ENCODE data around the gene SETD5. TPM values are rescaled to one million over a fixed set of nuclear protein-coding genes. Genes with fewer than 3 reads are reported as not detected.

SETD5 gene
- total and polyA plus RNA-seq, 2 donors (not counting 1 experiment from before 2014, with no cell fraction given), result 64.2 to 201 TPM

DNA sequence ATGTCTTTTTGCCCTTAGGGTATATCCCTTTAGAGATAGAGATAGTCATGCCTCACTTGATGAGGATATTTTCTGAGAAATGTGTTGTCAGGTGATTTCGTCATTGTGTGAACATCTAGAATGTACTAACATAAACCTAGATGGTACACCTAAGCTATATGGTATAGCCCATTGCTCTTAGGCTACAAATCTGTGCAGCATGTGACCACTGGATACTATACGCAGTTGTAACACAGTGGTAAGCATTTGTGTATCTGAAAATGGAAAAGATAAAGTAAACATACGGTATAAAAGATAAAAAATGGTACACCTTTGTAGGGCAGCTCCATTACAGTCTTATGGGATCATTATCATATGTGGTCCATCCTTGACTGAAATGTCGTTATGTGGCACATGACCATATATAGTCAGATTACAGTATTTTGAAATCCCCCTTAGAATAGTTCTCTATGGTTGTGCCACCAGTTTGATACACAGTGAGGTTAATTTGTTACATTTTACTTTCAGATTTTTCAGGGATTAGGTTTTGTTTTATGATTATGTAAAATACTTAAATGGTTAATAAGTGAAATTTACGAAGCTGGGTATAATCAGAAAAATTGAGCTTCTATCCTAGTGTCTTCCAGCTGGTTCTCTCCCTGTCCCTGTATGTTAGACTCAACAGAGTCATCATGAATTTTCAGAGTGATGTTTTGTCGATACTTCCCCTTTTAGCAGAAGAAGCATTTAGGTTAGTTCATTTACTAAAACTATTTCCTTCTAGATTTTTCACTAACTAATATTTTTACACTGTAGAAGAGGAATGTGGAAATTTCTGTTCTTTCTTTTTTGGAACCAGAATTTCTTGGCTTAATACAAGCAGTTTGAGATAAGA, 12.8 kb downstream of the SETD5 start:
- peak; percentile 60 for ATAC-seq (ENCODE audit: low read depth)
- H3K9me3 Mint-ChIP-seq (ENCODE audit: insufficient read depth), result peaks cover 2% of the 10 kb centered on the region
- peak; percentile 51 for DNase-seq

More for the DNA sequence above, 12.8 kb downstream of the SETD5 start:
- peak overlapping the region; percentile 25 to 76 for H3K27ac ChIP-seq (ENCODE audit: low read length in 2 of 2)
- no peaks in the 10 kb centered on the region for H3K27me3 ChIP-seq (replicated peaks in 1 of 4; ENCODE audit: control extremely low read depth in 1 of 4, control insufficient read depth in 3 of 4, insufficient read depth in 4 of 4, low read length in 3 of 4)
- peaks cover 0 to 5% of the 10 kb centered on the region in 2 experiments for H3K36me3 ChIP-seq (replicated peaks in 1 of 2; ENCODE audit: control extremely low read depth in 1 of 2, control insufficient read depth in 1 of 2, extremely low read depth in 1 of 2, insufficient read depth in 2 of 2, low read length in 1 of 2)
- WGBS (ENCODE audit: insufficient coverage), result no CpG with 5 or more reads among the region's 6 CpGs
- H4K20me1 ChIP-seq (ENCODE audit: control insufficient read depth, insufficient read depth, low read length, poor library complexity, severe bottlenecking), result peaks cover 59% of the 10 kb centered on the region
- peaks cover 0 to 3% (median 0%) of the 10 kb centered on the region in 3 donors for H3K9me3 ChIP-seq (ENCODE audit: control extremely low read depth in 1 of 3, control insufficient read depth in 2 of 3, insufficient read depth in 1 of 3, low read length in 2 of 3)
- no peak overlapping the region for H3K4me3 Mint-ChIP-seq
- CTCF ChIA-PET, result interaction anchor here (0.7 to 1.6 kb wide), 3 partner anchors 14 to 57 kb away, joined by 3 to 6 read pairs (median 5); no protein-coding TSS in a partner anchor
- intact Hi-C loops (cut with micrococcal nuclease), result no loop called here
- H3K27ac Mint-ChIP-seq, result peak overlapping the region; percentile 80
- peaks cover 62% of the 10 kb centered on the region for H3K4me1 Mint-ChIP-seq
- H2AFZ ChIP-seq (ENCODE audit: insufficient read depth, low read depth, low read length, poor library complexity, severe bottlenecking), result no peak overlapping the region
- POLR2A ChIA-PET, result interaction anchor here (0.6 to 1.5 kb wide), 2 partner anchors 13 to 853 kb away, joined by 3 to 4 read pairs; no protein-coding TSS in a partner anchor
- peaks cover 33 to 48% of the 10 kb centered on the region in 2 donors for H3K4me1 ChIP-seq (ENCODE audit: control insufficient read depth in 2 of 2, insufficient read depth in 2 of 2, low read length in 2 of 2)
- peaks cover 97% of the 10 kb centered on the region for H3K79me2 ChIP-seq (ENCODE audit: control insufficient read depth, insufficient read depth, low read length)
- H3K27me3 Mint-ChIP-seq, result no peaks in the 10 kb centered on the region
- no peak overlapping the region for H3K9ac ChIP-seq (ENCODE audit: low read length)
- TF ChIP-seq EZH2 (IDR thresholded peaks at IDR 0.05; ENCODE audit: borderline replicate concordance, insufficient read depth, low read depth, low read length, poor library complexity, severe bottlenecking), result no peak
- TF ChIP-seq, protein P1, sequence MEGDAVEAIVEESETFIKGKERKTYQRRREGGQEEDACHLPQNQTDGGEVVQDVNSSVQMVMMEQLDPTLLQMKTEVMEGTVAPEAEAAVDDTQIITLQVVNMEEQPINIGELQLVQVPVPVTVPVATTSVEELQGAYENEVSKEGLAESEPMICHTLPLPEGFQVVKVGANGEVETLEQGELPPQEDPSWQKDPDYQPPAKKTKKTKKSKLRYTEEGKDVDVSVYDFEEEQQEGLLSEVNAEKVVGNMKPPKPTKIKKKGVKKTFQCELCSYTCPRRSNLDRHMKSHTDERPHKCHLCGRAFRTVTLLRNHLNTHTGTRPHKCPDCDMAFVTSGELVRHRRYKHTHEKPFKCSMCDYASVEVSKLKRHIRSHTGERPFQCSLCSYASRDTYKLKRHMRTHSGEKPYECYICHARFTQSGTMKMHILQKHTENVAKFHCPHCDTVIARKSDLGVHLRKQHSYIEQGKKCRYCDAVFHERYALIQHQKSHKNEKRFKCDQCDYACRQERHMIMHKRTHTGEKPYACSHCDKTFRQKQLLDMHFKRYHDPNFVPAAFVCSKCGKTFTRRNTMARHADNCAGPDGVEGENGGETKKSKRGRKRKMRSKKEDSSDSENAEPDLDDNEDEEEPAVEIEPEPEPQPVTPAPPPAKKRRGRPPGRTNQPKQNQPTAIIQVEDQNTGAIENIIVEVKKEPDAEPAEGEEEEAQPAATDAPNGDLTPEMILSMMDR (IDR thresholded peaks at IDR 0.05), result no peak
- H3K4me3 ChIP-seq (ENCODE audit: control extremely low read depth in 1 of 5, extremely low read depth in 1 of 5, insufficient read depth in 1 of 5, low read depth in 2 of 5, low read length in 4 of 5), result no peak overlapping the region
- peak overlapping the region; percentile 33 for H3K4me2 ChIP-seq (replicated peaks; ENCODE audit: low read depth, low read length, poor library complexity, severe bottlenecking)

Measured in B cell (primary cell).